ENCODE data around the gene NIN.

GRCh38 chr14:50837850-50838470 is 7.0 kb upstream of the NIN start:
- TF ChIP-seq EP300 (IDR thresholded peaks at IDR 0.05; ENCODE audit: low read depth), result no peak
- TF ChIP-seq CTCF (IDR thresholded peaks at IDR 0.05), result no peak
- no peak for TF ChIP-seq POLR2AphosphoS5 (IDR thresholded peaks at IDR 0.05)

Data from transverse colon (tissue), 4 donors.